ENCODE results near the gene KCTD6. TPM values are rescaled to one million over a fixed set of nuclear protein-coding genes. Genes with fewer than 3 reads are reported as not detected.
A peak's percentile ranks its signal among the peaks of the same experiment; 100 is the strongest.

Gene KCTD6
- total RNA-seq, 6 experiments from 2014 or later = 6.4 to 9.6 (median 7.4) TPM

DNA sequence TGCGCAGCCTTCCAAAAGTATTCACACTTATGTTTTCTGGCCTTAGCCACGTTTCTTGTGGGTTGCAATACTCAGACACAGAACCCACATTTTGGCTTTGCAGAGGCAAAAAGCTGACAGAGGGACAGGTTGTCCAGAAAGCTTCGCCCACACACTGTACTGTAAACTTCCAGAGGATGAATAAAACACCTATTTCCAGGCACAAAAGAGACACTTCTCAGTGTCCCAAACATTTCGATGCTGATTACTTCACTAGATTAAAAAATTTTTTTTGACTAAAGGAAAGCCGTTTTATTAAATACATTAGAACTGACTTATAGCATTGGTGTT lies 28.0 kb upstream of the KCTD6 start:
- no peaks in the 10 kb centered on the region for H3K36me3 Mint-ChIP-seq (ENCODE audit: low read depth)
- no peak for DNase-seq
- no peaks in the 10 kb centered on the region for H3K9me3 Mint-ChIP-seq
- peak overlapping the region; percentile 73; the same call in 1 of the 2 replicates for H3K4me3 Mint-ChIP-seq
- peaks cover 16% of the 10 kb centered on the region for H3K4me1 Mint-ChIP-seq (ENCODE audit: low read depth)
- H3K27me3 Mint-ChIP-seq (ENCODE audit: insufficient read depth) = no peaks in the 10 kb centered on the region
- TF ChIP-seq CTCF (IDR thresholded peaks at IDR 0.05) = no peak; the same call in none of the 2 replicates
- no peak overlapping the region for H3K27ac Mint-ChIP-seq

- Mint-ChIP-seq H3K27ac (no peak overlapping the region), H3K36me3 (ENCODE audit: low read depth) (no peaks in the 10 kb centered on the region), H3K4me1 (ENCODE audit: low read depth) (peaks cover 16% of the 10 kb centered on the region), H3K4me3 (no peak overlapping the region), H3K27me3 (ENCODE audit: insufficient read depth) (no peaks in the 10 kb centered on the region), H3K9me3 (no peaks in the 10 kb centered on the region)
- DNase-seq = no peak
- peak; percentile 51 for TF ChIP-seq CTCF (IDR thresholded peaks at IDR 0.05)
These were observed 27.0 kb upstream of the KCTD6 start for GRCh38 chr3:58464866-58465265.

DNA sequence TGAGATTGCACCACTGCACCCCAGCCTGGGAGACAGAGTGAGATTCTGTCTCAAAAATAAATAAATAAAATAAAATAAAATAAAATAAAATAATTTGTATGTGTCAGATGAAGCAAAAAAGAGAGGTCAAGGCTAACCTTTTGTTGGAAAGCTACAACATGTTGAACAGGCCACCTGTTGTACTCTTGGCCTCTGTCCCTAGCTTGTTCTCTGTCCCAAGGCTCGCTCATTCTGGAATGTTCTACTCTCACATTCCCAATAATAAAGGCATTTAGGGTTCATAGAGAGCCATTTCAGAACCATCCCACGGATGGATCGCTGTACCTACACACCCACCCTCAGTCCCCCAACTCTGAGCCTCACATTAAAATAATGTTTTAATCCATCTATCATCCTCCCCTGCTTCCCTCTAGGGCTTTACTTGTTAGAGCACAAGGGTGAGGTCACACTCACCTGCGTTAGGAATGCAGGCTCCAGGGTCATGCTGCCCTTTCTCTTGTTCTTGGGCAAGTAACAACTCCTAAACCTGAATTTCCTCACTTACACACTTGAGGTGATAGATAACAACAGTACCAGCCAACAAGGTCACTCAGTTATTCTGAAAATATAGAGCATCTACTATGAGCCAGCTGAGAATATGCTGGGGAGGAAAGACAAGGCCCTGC lies 24.9 kb upstream of the KCTD6 start:
- no peak overlapping the region for H3K4me3 Mint-ChIP-seq
- TF ChIP-seq CTCF (IDR thresholded peaks at IDR 0.05) = no peak
- DNase-seq = no peak
- no peak overlapping the region for H3K27ac Mint-ChIP-seq
- H3K4me1 Mint-ChIP-seq (ENCODE audit: low read depth) = peaks cover 31% of the 10 kb centered on the region
- no peaks in the 10 kb centered on the region for H3K9me3 Mint-ChIP-seq
- no peaks in the 10 kb centered on the region for H3K36me3 Mint-ChIP-seq (ENCODE audit: low read depth)
- no peaks in the 10 kb centered on the region for H3K27me3 Mint-ChIP-seq (ENCODE audit: insufficient read depth)

- Mint-ChIP-seq H3K9me3 (no peaks in the 10 kb centered on the region), H3K36me3 (ENCODE audit: low read depth) (no peaks in the 10 kb centered on the region), H3K4me3 (no peak overlapping the region), H3K27me3 (ENCODE audit: insufficient read depth) (peaks cover 2% of the 10 kb centered on the region; the same call in 1 of the 2 replicates), H3K27ac (no peak overlapping the region), H3K4me1 (ENCODE audit: low read depth) (peaks cover 17% of the 10 kb centered on the region)
- TF ChIP-seq CTCF (IDR thresholded peaks at IDR 0.05) = no peak
- no peak for DNase-seq
These were observed 22.8 kb upstream of the KCTD6 start for GRCh38 chr3:58469096-58469495.

- Mint-ChIP-seq H3K4me1 (ENCODE audit: low read depth) (peaks cover 16% of the 10 kb centered on the region), H3K4me3 (no peak overlapping the region; the same call in 1 of the 2 replicates), H3K9me3 (no peaks in the 10 kb centered on the region), H3K36me3 (ENCODE audit: low read depth) (no peaks in the 10 kb centered on the region), H3K27ac (no peak overlapping the region), H3K27me3 (ENCODE audit: insufficient read depth) (peaks cover 6% of the 10 kb centered on the region)
- no peak for DNase-seq
- no peak for TF ChIP-seq CTCF (IDR thresholded peaks at IDR 0.05)
These were observed 21.4 kb upstream of the KCTD6 start for GRCh38 chr3:58470363-58471024.

Data from HFFc6 (cell line).